Fibroblast of mammary gland (primary cell): ENCODE results near the gene PXN.

Experiments
- DNase-seq: peaks from one replicate; pipeline ENCODE4 v3.0.0-alpha.2; 2010; ENCODE audit warnings: low read depth
- H3K4me3 ChIP-seq: 2 replicates; pipeline ENCODE4 v1.5.1; 2011; ENCODE audit warnings: low read depth, mild to moderate bottlenecking, low read length, moderate library complexity; ENCODE audit not compliant: control insufficient read depth
- CTCF ChIP-seq: conservative IDR thresholded peaks from 2 replicates; pipeline ENCODE4 v1.5.1; 2011; ENCODE audit warnings: low read depth, low read length, inconsistent platforms; ENCODE audit not compliant: control insufficient read depth, insufficient read depth

Gene PXN

GRCh38 chr12:120276734-120277133, 11.2 kb upstream of the PXN start:
- DNase-seq, result peak; percentile 54
- H3K4me3 ChIP-seq, result no peak overlapping the region
- TF ChIP-seq CTCF, result no peak

DNA sequence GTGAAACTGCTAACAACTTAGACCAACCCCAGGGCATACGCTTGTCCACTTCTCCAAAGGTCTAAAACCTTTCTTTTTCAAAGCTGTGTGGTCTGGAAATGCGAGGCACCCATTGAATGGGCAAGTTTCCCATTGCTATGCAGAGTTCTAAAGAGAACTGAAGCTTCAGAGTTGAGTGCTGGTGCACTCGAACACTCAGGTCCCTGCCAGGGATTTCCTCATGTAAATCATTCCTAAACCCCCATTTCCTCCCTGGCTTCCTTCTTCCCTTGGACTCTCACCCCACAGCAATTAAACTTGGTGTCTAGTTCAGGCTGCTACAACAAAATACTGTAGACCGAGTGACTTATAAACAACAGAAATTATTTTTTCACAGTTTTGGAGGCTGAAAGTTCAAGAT, 2.2 kb upstream of the PXN start:
- no peak overlapping the region for H3K4me3 ChIP-seq
- DNase-seq, result no peak
- no peak for TF ChIP-seq CTCF

DNA sequence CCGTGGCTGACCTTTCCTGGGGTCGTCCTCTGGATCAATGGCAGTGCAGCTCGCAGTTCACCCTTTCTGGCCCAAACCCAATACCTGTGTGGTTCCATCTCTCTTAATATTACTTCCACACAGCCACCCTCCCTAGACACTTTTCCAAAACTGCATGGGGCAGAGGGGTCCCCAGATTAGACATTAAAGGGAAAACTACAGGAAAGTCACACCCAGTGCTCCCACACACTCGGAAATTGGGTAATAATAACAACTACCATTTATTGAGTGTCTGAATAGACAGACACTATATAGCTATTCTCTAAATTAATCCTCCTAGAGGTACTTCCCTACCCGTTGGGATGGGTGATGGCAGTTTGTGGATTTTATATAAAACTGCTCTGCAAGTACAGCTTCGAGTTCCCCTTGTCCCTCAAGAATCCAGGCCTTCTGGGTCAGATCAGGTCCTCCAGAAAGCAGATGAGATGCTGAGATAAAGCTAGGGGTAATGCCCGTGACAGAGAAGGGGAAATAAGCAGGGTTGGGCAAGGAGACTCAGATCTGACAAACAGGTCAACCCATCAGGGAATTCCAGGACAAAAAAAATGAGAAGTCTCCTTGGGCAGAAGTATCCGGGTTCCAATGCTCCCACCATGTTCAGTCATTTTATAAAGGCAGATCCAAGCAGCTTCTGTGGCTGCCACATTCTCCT, 795 bp upstream of the PXN start:
- no peak overlapping the region for H3K4me3 ChIP-seq
- no peak for DNase-seq
- TF ChIP-seq CTCF, result no peak

DNA sequence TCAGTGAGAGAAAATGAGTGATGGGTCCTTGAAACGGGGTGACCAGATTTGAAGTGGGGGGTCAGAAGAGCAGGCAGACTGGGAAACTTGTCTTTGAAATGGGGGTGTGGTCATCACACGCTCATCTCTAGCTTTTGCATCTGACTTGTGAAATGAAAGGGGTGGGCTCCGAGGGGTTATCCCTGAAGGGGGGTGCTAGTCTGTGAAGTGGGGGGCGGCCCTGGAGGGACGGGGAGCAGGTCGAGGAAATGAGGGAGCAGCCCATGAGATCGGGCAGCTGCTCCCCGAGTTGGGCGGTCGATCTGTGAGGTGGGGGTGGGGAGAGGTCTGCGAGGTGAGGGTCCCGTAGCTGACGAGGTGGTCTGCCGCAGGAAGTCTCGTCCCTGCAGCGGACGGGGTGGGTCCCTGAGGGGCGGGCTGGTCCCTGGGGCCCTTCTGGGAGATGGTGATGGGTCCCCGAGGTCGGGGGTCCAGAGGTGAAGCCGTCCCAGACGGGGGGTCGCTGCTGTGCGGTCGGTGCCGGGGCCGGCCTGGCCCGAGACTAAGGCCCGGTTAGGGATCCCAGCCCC, 542 bp downstream of the PXN start:
- DNase-seq, result no peak
- H3K4me3 ChIP-seq, result peak overlapping the region; percentile 89
- TF ChIP-seq CTCF, result no peak

- no peak for TF ChIP-seq CTCF
- H3K4me3 ChIP-seq, result peak overlapping the region; percentile 89
- DNase-seq, result no peak
Observed at GRCh38 chr12:120264086-120264903, 1.2 kb downstream of the PXN start.

DNA sequence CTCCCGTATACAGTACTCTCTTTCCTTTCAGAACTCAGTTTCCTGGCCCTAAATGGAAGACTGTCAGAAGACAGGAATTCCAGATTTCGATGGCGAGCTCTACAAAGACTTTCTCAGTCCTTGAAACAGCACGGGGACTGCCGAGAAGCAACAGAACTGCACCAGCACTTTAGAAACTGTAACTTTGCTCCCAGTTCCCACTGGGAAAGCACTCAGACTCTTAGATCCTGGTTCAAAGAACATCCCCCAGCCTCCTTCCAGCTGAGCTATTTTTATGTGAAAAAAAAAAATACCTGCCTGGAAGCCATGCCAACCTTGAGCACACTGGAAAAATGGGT, 1.8 kb downstream of the PXN start:
- TF ChIP-seq CTCF, result no peak
- peak overlapping the region; percentile 89 for H3K4me3 ChIP-seq

More for the DNA sequence above, 1.8 kb downstream of the PXN start:
- DNase-seq, result no peak
